Erythroblast (primary cell): ENCODE measurements around the gene TNNT2.

ENCODE experiments used
- GATA1 ChIP-seq: IDR thresholded peaks from 2 replicates; pipeline ENCODE4 v1.6.1; 2011; ENCODE audit warnings: low read depth, mild to moderate bottlenecking, control low read depth, low read length, moderate library complexity
- POLR2A ChIP-seq: IDR thresholded peaks from 2 replicates; pipeline ENCODE4 v1.6.1; 2011; ENCODE audit warnings: mild to moderate bottlenecking, low read length

DNA sequence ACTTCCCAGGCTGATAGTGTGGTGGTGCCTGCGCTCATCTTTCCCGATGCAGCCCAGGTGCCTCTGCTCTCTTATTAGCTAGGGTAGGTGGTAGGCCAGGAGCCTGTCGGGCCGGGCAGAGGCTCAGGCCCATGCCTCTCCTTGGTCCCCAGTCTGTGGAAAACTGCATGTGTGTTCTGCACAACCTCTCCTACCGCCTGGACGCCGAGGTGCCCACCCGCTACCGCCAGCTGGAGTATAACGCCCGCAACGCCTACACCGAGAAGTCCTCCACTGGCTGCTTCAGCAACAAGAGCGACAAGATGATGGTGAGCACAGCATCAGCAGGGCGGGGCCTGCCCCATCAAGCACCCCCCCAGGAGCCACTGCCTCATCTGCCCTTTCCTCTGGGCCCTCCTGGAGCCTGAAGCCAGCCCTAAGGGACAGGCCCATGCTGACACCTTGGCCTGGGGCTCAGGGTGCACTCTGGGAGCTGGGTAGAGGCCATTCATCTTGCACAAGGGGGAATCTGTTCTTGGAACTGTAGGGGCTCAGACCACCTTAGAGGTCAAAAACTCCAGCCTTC lies 55.6 kb downstream of the TNNT2 start:
- TF ChIP-seq POLR2A (no peak), GATA1 (no peak)
